ENCODE measurements around the gene OR6J1.
A peak's percentile ranks its signal among the peaks of the same experiment; 100 is the strongest.
"Not testable (repeated sequence)": the region's sequence is repeated elsewhere in the genome, so short reads cannot be mapped to it uniquely, and the experiment has no call there.

Gene OR6J1

DNA sequence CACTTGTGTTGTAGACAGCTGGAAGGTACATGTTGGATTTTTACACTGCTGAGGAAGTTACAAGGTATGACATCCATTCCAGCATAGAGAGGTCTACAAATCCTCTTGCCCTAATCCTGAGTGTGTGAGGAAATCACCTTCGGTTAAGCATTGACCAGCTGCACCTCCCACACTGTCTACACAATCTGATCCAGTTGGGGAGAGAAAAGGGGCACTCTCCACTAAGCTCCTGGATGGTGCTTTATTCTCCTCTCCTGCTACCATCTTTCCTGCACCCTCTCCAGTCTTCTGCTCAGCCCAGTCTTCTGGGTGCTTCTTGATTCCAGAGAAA is at the start of gene OR6J1:
OR6J1 (minus strand) TSS at position 48 of the 331 bp plus-strand sequence. CDS start 9,541 bp downstream, outside the sequence.
- Mint-ChIP-seq H3K4me3 (no peak within 1 kb of the TSS), H3K9me3 (no peaks in the 10 kb centered on the region), H3K27ac (ENCODE audit: low read depth) (no peak within 1 kb of the TSS), H3K27me3 (no peaks in the 10 kb centered on the region), H3K4me1 (no peaks in the 10 kb centered on the region), H3K36me3 (ENCODE audit: insufficient read depth) (peaks cover 2% of the 10 kb centered on the region)
- no peak for ATAC-seq (replicated peaks; ENCODE audit: extremely low read depth, poor library complexity, severe bottlenecking)
- DNase-seq (ENCODE audit: low spot score in 2 of 2), result no peak

- no peak overlapping the region for H3K4me3 Mint-ChIP-seq
Observed at GRCh38 chr14:22692194-22692593, 48.0 kb upstream of the OR6J1 start.

GRCh38 chr14:22691171-22691570 is 47.0 kb upstream of the OR6J1 start:
- no peaks in the 10 kb centered on the region for H3K4me1 Mint-ChIP-seq
- H3K4me3 Mint-ChIP-seq, result no peak overlapping the region
- no peak for DNase-seq (ENCODE audit: low spot score in 2 of 2)
- peaks cover 2% of the 10 kb centered on the region for H3K36me3 Mint-ChIP-seq (ENCODE audit: insufficient read depth)
- H3K27me3 Mint-ChIP-seq, result peaks cover 89% of the 10 kb centered on the region
- ATAC-seq (replicated peaks; ENCODE audit: extremely low read depth, poor library complexity, severe bottlenecking), result no peak
- H3K27ac Mint-ChIP-seq (ENCODE audit: low read depth), result no peak overlapping the region
- H3K9me3 Mint-ChIP-seq, result peaks cover 18% of the 10 kb centered on the region

More at GRCh38 chr14:22692194-22692593, 48.0 kb upstream of the OR6J1 start:
- Mint-ChIP-seq H3K27ac (ENCODE audit: low read depth) (no peak overlapping the region), H3K36me3 (ENCODE audit: insufficient read depth) (peaks cover 2% of the 10 kb centered on the region), H3K4me1 (no peaks in the 10 kb centered on the region), H3K27me3 (peaks cover 83% of the 10 kb centered on the region), H3K9me3 (peaks cover 18% of the 10 kb centered on the region)
- ATAC-seq (replicated peaks; ENCODE audit: extremely low read depth, poor library complexity, severe bottlenecking) (no peak), DNase-seq (ENCODE audit: low spot score in 2 of 2) (no peak)

GRCh38 chr14:22689199-22689598 is 45.0 kb upstream of the OR6J1 start:
- Mint-ChIP-seq H3K4me3 (no peak overlapping the region), H3K4me1 (no peaks in the 10 kb centered on the region), H3K27ac (ENCODE audit: low read depth) (no peak overlapping the region), H3K36me3 (ENCODE audit: insufficient read depth) (peaks cover 4% of the 10 kb centered on the region), H3K9me3 (peaks cover 18% of the 10 kb centered on the region), H3K27me3 (peaks cover 90% of the 10 kb centered on the region)
- DNase-seq (ENCODE audit: low spot score in 2 of 2), result no peak
- ATAC-seq (replicated peaks; ENCODE audit: extremely low read depth, poor library complexity, severe bottlenecking), result peak; percentile 56

DNA sequence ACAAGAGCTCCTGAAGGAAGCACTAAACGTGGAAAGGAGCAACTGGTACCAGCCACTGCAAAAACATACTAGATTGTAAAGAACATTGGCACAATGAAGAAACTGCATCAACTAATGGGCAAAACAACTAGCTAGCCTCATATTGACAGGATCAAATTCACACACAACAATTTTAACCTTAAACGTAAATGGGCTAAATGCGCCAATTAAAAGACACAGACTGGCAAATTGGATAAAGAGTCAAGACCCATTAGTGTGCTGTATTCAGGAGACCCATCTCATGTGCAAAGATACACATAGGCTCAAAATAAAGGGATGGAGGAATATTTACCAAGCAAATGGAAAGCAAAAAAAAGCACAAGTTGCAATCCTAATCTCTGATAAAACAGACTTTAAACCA is 43.8 kb upstream of the OR6J1 start:
- H3K36me3 Mint-ChIP-seq (ENCODE audit: insufficient read depth); DNase-seq (ENCODE audit: low spot score in 2 of 2); ATAC-seq (replicated peaks; ENCODE audit: extremely low read depth, poor library complexity, severe bottlenecking); H3K27ac Mint-ChIP-seq (ENCODE audit: low read depth); H3K4me1 Mint-ChIP-seq; H3K4me3 Mint-ChIP-seq: not testable (repeated sequence)
- H3K9me3 Mint-ChIP-seq, result peaks cover 16% of the 10 kb centered on the region
- H3K27me3 Mint-ChIP-seq, result peaks cover 90% of the 10 kb centered on the region

- DNase-seq (ENCODE audit: low spot score in 2 of 2); H3K4me3 Mint-ChIP-seq; ATAC-seq (replicated peaks; ENCODE audit: extremely low read depth, poor library complexity, severe bottlenecking); H3K4me1 Mint-ChIP-seq; H3K27ac Mint-ChIP-seq (ENCODE audit: low read depth); H3K36me3 Mint-ChIP-seq (ENCODE audit: insufficient read depth); H3K9me3 Mint-ChIP-seq: not testable (repeated sequence)
- H3K27me3 Mint-ChIP-seq, result peaks cover 89% of the 10 kb centered on the region
Observed at GRCh38 chr14:22686176-22686611, 42.0 kb upstream of the OR6J1 start.

- Mint-ChIP-seq H3K4me3 (no peak overlapping the region), H3K36me3 (ENCODE audit: insufficient read depth) (peaks cover 2% of the 10 kb centered on the region), H3K27ac (ENCODE audit: low read depth) (no peak overlapping the region), H3K9me3 (no peaks in the 10 kb centered on the region), H3K27me3 (peaks cover 82% of the 10 kb centered on the region), H3K4me1 (no peaks in the 10 kb centered on the region)
- ATAC-seq (replicated peaks; ENCODE audit: extremely low read depth, poor library complexity, severe bottlenecking), result no peak
- DNase-seq (ENCODE audit: low spot score in 2 of 2), result no peak
Observed at GRCh38 chr14:22685467-22685866, 41.3 kb upstream of the OR6J1 start.

- not testable (repeated sequence) for H3K27ac Mint-ChIP-seq (ENCODE audit: low read depth); DNase-seq (ENCODE audit: low spot score in 2 of 2); ATAC-seq (replicated peaks; ENCODE audit: extremely low read depth, poor library complexity, severe bottlenecking); H3K4me3 Mint-ChIP-seq; H3K9me3 Mint-ChIP-seq; H3K4me1 Mint-ChIP-seq; H3K36me3 Mint-ChIP-seq (ENCODE audit: insufficient read depth)
- peaks cover 85% of the 10 kb centered on the region for H3K27me3 Mint-ChIP-seq
Observed at GRCh38 chr14:22683428-22683827, 39.3 kb upstream of the OR6J1 start.

DNA sequence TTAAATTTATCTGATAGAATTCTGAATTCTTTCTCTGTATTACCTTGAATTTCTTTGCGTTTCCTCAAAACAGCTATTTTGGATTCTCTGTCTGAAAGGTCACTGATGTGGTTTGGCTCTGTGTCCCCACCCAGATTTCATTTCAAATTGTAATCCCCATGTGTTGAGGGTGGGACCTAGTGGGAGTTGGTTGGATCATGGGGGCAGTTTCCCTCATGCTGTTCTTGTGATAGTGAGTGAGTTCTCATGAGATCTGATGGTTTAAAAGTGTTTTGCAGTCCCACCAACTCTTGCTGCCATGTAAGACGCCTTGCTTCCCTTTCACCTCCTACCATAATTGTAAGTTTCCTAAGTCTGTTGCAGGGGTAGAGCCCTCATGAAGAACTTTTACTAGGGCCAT is 34.1 kb upstream of the OR6J1 start:
- H3K27me3 Mint-ChIP-seq, result peaks cover 59% of the 10 kb centered on the region
- ATAC-seq (replicated peaks; ENCODE audit: extremely low read depth, poor library complexity, severe bottlenecking), result no peak

GRCh38 chr14:22677551-22677950 is 33.4 kb upstream of the OR6J1 start:
- not testable (repeated sequence) for DNase-seq (ENCODE audit: low spot score in 2 of 2); H3K4me1 Mint-ChIP-seq; H3K27ac Mint-ChIP-seq (ENCODE audit: low read depth); H3K4me3 Mint-ChIP-seq; H3K36me3 Mint-ChIP-seq (ENCODE audit: insufficient read depth); ATAC-seq (replicated peaks; ENCODE audit: extremely low read depth, poor library complexity, severe bottlenecking); H3K9me3 Mint-ChIP-seq
- peaks cover 52% of the 10 kb centered on the region for H3K27me3 Mint-ChIP-seq

More for the DNA sequence above, 34.1 kb upstream of the OR6J1 start:
- Mint-ChIP-seq H3K36me3 (ENCODE audit: insufficient read depth) (no peaks in the 10 kb centered on the region), H3K4me3 (no peak overlapping the region), H3K9me3 (no peaks in the 10 kb centered on the region), H3K27ac (ENCODE audit: low read depth) (no peak overlapping the region), H3K4me1 (no peaks in the 10 kb centered on the region)
- DNase-seq (ENCODE audit: low spot score in 2 of 2), result no peak

DNA sequence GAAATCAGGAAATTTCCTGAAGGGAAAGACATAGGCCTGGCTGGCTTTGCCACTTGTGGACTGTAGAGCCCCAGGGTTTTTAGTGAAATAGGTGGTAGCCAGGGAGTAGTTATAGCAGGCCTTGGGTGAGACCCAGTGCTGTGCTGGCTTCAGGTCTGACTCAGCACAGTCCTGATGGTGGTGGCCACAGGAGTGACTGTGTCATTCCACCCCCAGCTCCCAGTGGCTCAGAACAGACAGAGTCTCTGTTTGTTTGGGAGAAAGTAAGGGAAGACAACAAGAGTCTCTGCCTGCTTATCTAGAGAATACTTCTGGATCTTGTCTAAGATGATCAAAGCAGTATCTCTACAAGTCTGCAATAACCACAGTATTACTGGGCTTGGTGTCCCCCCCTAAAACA is 27.5 kb upstream of the OR6J1 start:
- H3K27me3 Mint-ChIP-seq, result peaks cover 7% of the 10 kb centered on the region
- H3K4me1 Mint-ChIP-seq, result no peaks in the 10 kb centered on the region
- no peak overlapping the region for H3K27ac Mint-ChIP-seq (ENCODE audit: low read depth)
- ATAC-seq (replicated peaks; ENCODE audit: extremely low read depth, poor library complexity, severe bottlenecking) (no peak), DNase-seq (ENCODE audit: low spot score in 2 of 2) (no peak)
- H3K9me3 Mint-ChIP-seq, result no peaks in the 10 kb centered on the region
- no peak overlapping the region for H3K4me3 Mint-ChIP-seq
- no peaks in the 10 kb centered on the region for H3K36me3 Mint-ChIP-seq (ENCODE audit: insufficient read depth)

GRCh38 chr14:22668863-22669262 is 24.7 kb upstream of the OR6J1 start:
- H3K4me3 Mint-ChIP-seq, result no peak overlapping the region
- no peaks in the 10 kb centered on the region for H3K36me3 Mint-ChIP-seq (ENCODE audit: insufficient read depth)
- ATAC-seq (replicated peaks; ENCODE audit: extremely low read depth, poor library complexity, severe bottlenecking) (no peak), DNase-seq (ENCODE audit: low spot score in 2 of 2) (no peak)
- no peak overlapping the region for H3K27ac Mint-ChIP-seq (ENCODE audit: low read depth)
- no peaks in the 10 kb centered on the region for H3K27me3 Mint-ChIP-seq
- H3K9me3 Mint-ChIP-seq, result no peaks in the 10 kb centered on the region
- no peaks in the 10 kb centered on the region for H3K4me1 Mint-ChIP-seq

DNA sequence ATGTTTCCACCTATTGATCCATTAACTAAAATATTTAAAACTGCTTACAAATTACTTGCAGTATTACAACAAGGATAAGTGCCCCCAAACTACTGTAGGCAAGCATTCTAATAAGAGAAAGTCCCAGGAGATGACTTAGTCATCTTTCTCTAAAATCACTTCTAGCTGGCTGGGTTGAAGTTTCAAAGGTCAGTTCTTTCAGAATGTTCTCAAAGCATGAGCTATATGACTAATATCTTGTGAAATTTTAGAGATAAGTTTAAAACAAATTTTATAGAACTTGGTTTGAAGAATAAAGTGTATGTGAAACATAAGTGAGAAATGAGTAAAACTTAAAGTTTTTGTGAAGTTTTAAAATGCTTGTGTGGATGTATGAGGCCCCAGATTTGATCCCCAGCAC is 24.3 kb upstream of the OR6J1 start:
- Mint-ChIP-seq H3K9me3 (no peaks in the 10 kb centered on the region), H3K36me3 (ENCODE audit: insufficient read depth) (no peaks in the 10 kb centered on the region), H3K4me1 (no peaks in the 10 kb centered on the region), H3K27ac (ENCODE audit: low read depth) (no peak overlapping the region), H3K4me3 (no peak overlapping the region), H3K27me3 (no peaks in the 10 kb centered on the region)
- DNase-seq (ENCODE audit: low spot score in 2 of 2) (no peak), ATAC-seq (replicated peaks; ENCODE audit: extremely low read depth, poor library complexity, severe bottlenecking) (no peak)

- DNase-seq (ENCODE audit: low spot score in 2 of 2), result no peak
- Mint-ChIP-seq H3K4me1 (no peaks in the 10 kb centered on the region), H3K36me3 (ENCODE audit: insufficient read depth) (no peaks in the 10 kb centered on the region), H3K27ac (ENCODE audit: low read depth) (no peak overlapping the region), H3K9me3 (no peaks in the 10 kb centered on the region), H3K27me3 (no peaks in the 10 kb centered on the region), H3K4me3 (no peak overlapping the region)
- ATAC-seq (replicated peaks; ENCODE audit: extremely low read depth, poor library complexity, severe bottlenecking), result no peak
Observed at GRCh38 chr14:22667881-22668280, 23.7 kb upstream of the OR6J1 start.

Measured in central memory CD8-positive, alpha-beta T cell (primary cell).